ENCODE data around the gene KDM4B. TPM values are rescaled to one million over a fixed set of nuclear protein-coding genes. Genes with fewer than 3 reads are reported as not detected.

KDM4B gene
- total RNA-seq, 2 experiments from 2014 or later: 55.9 to 60.8 TPM

DNA sequence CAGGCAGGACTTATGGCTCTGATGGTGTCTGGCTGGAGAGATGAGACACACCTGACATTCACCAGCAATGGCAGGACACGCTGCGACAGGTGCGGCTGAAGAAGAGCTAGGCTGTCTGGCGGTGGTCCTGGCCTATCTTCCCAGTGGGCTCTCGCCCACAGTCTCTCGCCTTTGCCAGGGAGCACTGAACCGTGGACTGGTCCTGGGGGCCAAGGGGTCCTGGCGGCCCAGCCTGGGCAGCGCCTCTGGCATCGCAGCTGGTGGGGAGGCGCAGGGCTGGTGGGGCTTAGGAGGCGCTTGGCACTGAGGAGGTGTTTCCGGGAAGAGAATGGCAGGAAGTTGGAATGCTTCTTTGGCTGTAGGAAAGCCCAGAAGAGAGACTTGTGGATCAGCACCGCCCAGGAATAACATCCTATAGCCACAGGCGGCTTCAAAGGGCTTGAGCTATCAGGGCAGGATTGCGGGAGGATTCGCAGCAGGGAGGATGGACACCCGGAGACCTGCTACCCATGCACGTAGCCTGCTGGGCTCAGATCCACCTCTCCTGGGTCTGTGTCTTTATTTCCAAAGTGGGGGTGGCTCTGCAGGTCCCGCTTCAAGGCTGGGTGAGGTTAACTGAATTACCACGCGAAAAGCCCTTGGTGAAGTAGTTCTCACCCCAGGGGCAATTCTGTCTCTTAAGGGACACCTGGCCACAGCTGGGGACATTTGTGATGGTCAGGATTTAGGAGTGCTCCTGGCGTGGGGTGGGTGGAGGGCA is 14.6 kb downstream of the KDM4B start:
- Mint-ChIP-seq H3K27me3 (no peaks in the 10 kb centered on the region), H3K4me1 (peaks cover 16% of the 10 kb centered on the region), H3K4me3 (no peak overlapping the region), H3K27ac (no peak overlapping the region), H3K9me3 (no peaks in the 10 kb centered on the region), H3K36me3 (peaks cover 1% of the 10 kb centered on the region)
- ATAC-seq (ENCODE audit: low read depth): no peak
- DNase-seq: no peak
- POLR2A ChIA-PET: no interaction called here

DNA sequence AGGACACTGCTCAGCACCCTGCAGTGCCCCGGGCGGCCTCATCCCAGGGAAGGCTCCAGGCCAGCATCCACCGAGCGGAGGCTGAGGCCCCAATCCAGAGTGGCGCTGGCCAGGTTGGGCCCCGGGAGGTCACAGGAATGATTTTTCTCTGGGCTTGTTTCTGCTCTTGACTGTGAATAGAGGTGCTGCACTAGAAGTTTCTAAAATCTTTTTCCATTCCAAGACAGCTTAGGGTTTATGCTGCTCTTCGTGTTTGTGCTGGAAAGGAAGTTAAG is 15.1 kb downstream of the KDM4B start:
- Mint-ChIP-seq H3K9me3 (no peaks in the 10 kb centered on the region), H3K36me3 (peaks cover 1% of the 10 kb centered on the region), H3K27ac (no peak overlapping the region), H3K4me3 (no peak overlapping the region), H3K27me3 (no peaks in the 10 kb centered on the region), H3K4me1 (peaks cover 16% of the 10 kb centered on the region)
- POLR2A ChIA-PET: no interaction called here
- ATAC-seq (ENCODE audit: low read depth) (no peak), DNase-seq (no peak)

DNA sequence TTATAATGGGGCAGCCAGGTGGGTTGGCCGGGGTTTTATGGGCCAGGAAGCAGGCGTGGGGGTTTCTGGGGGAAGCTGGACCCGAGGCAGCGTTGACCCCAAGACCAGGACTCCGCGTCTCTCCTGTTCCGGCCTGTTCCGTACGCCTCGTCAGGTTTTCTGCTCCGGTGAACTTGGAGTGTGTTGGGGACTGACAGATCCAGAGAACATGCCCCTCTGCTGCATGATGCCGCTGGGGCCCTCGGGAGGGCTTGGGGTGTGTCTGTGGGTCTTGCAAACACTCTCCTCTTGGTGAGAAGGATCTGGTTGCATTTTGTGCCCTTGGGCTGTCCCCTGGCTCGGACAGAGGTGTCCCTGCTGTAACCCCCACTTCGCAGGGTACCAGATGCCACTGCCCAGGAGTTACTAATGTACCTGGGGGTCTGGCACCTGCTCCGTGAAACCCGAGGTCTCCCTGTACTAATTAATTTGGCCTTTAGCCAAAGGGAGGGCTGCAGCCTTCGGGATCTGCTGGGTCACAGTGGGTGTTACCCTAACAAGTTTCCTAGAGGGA is 15.6 kb downstream of the KDM4B start:
- Mint-ChIP-seq H3K9me3 (no peaks in the 10 kb centered on the region), H3K36me3 (peaks cover 1% of the 10 kb centered on the region), H3K4me3 (no peak overlapping the region), H3K27me3 (no peaks in the 10 kb centered on the region), H3K27ac (no peak overlapping the region), H3K4me1 (peaks cover 12% of the 10 kb centered on the region)
- ATAC-seq (ENCODE audit: low read depth) (no peak), DNase-seq (no peak)
- POLR2A ChIA-PET: no interaction called here

DNA sequence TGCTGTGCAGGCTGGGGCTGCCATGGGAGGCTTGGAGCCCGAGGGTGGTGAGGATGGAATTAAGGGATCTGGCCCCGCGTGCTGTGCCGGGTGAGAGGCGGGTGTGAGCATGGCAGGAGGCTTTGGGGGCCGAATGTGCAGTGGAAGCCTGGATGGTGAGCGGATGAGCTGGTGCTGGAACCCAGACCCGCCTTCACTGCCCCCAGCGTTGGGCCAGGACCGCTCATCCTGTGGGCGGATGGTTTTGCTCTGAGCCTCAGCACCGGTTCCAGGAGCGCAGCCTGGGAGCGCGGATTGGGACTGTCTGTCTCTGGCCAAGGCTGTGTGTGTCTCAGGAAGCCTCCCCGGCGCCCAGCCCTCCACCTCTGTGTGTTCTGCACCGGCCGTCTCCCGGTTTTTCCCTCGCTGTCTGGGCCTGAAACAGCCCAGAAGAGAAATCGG is 16.7 kb downstream of the KDM4B start:
- H3K4me3 Mint-ChIP-seq: no peak overlapping the region
- H3K27ac Mint-ChIP-seq: no peak overlapping the region
- H3K9me3 Mint-ChIP-seq: peaks cover 2% of the 10 kb centered on the region
- peaks cover 11% of the 10 kb centered on the region for H3K4me1 Mint-ChIP-seq
- H3K36me3 Mint-ChIP-seq: peaks cover 3% of the 10 kb centered on the region
- ATAC-seq (ENCODE audit: low read depth) (no peak), DNase-seq (no peak)
- no peaks in the 10 kb centered on the region for H3K27me3 Mint-ChIP-seq
- POLR2A ChIA-PET: no interaction called here

DNA sequence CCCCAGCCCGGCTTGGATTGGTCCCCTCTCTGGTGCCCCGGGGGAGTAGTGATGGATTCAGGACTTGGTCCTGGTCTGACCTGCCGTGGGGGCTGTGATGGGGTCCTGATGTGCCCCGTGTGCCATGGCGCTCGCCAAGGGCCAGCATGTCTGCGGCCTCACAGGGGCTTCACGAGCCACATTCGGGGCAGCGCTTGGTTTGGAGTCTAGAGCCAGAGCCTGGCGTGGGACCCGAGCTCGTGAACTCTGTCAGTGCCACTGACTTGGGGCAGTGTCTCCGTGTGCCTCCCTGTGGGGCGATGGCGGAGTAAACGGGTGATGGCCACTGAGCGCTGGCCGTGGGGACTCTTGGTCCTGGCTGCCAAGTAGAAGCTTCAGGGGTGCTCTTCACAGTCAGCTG is 17.1 kb downstream of the KDM4B start:
- ATAC-seq (ENCODE audit: low read depth) (no peak), DNase-seq (no peak)
- Mint-ChIP-seq H3K9me3 (peaks cover 2% of the 10 kb centered on the region), H3K36me3 (peaks cover 3% of the 10 kb centered on the region), H3K4me3 (no peak overlapping the region), H3K27ac (no peak overlapping the region), H3K4me1 (peaks cover 10% of the 10 kb centered on the region), H3K27me3 (no peaks in the 10 kb centered on the region)
- POLR2A ChIA-PET: no interaction called here

DNA sequence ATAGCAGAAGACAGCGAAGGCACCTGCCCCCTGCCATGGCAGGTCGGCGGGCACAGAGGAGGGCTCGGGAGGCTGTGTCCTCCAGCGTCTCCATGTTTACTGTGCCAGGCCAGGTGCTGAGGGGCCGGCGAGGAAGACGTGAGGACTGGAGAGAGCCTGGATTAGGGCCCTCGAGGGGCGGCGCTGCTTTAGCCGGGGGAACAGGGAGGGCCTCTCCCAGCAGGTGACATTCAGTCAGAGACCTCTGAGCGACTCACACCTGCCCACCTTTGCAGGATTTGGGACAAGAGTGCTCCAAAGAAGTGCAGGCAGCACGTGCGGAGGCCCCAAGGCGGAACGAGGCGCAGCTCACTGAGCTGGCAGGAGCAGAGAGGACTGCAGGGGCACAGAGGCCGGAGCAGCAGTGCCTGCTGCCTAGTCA is 17.6 kb downstream of the KDM4B start:
- Mint-ChIP-seq H3K36me3 (peaks cover 3% of the 10 kb centered on the region), H3K27ac (no peak overlapping the region)

DNA sequence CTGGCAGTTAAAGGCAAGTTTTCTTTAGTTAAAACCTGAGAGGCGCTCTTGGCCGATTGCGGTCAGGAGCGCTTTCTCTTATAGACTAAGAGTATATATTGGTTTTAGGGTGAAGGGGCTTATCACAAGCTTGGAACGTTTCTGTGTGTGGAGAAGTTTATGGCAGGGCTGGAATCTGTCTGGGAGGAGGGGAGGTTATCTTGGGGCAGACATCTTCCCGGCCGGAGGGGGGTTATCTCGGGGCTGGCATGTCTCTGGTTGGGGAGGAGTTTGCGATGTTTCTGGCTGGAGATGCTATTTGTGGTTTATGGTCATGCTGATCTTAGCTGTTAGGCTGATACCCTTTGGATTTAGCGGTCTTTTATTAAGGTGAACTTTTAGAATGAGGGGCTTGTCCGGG is 18.3 kb downstream of the KDM4B start:
- ATAC-seq (ENCODE audit: low read depth) (no peak), DNase-seq (no peak)
- peaks cover 9% of the 10 kb centered on the region for H3K36me3 Mint-ChIP-seq
- peaks cover 7% of the 10 kb centered on the region for H3K4me1 Mint-ChIP-seq
- POLR2A ChIA-PET: no interaction called here
- no peak overlapping the region for H3K4me3 Mint-ChIP-seq
- H3K27me3 Mint-ChIP-seq: no peaks in the 10 kb centered on the region
- no peak overlapping the region for H3K27ac Mint-ChIP-seq
- H3K9me3 Mint-ChIP-seq: peaks cover 2% of the 10 kb centered on the region

More for the DNA sequence above, 17.6 kb downstream of the KDM4B start:
- DNase-seq (no peak), ATAC-seq (ENCODE audit: low read depth) (no peak)
- H3K27me3 Mint-ChIP-seq: no peaks in the 10 kb centered on the region
- POLR2A ChIA-PET: no interaction called here
- peaks cover 10% of the 10 kb centered on the region for H3K4me1 Mint-ChIP-seq
- H3K4me3 Mint-ChIP-seq: no peak overlapping the region
- peaks cover 2% of the 10 kb centered on the region for H3K9me3 Mint-ChIP-seq

DNA sequence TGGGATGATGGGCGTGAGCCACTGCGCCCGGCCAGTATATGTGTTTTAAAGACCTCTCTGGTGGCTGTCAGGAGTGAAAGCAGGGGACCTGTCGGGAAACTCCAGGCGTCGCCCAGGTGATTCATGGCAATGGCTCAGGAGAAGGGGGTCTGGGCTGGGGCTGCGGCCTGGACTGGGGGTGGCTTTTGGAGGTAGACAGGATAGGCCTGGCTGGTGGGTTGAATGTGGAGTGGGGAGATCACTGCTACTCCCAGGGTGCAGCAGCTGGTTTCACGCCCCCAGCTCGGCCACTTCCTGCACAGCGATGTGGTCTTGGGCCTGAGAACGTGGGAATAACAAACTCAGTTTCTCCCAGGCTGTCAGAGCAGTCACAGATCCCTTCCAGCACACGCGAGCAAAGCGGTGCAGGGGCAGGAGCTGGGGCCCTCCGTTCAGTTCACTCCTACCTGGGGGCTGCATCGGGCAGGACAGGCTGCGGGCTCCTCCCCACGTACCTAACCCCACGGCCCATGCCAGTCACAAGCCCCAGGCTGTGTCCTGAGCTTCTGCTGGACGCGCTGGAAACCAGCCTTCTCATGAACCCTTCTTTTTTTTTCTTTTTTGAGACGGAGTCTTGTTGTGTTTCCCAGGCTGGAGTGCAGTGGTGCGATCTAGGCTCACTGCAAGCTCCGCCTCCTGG is 18.9 kb downstream of the KDM4B start:
- no peak for DNase-seq
- no peak for ATAC-seq (ENCODE audit: low read depth)
- H3K9me3 Mint-ChIP-seq: peaks cover 2% of the 10 kb centered on the region
- H3K36me3 Mint-ChIP-seq: peaks cover 13% of the 10 kb centered on the region
- no peaks in the 10 kb centered on the region for H3K27me3 Mint-ChIP-seq
- H3K4me1 Mint-ChIP-seq: peaks cover 7% of the 10 kb centered on the region
- H3K27ac Mint-ChIP-seq: no peak overlapping the region
- POLR2A ChIA-PET: no interaction called here
- H3K4me3 Mint-ChIP-seq: no peak overlapping the region

DNA sequence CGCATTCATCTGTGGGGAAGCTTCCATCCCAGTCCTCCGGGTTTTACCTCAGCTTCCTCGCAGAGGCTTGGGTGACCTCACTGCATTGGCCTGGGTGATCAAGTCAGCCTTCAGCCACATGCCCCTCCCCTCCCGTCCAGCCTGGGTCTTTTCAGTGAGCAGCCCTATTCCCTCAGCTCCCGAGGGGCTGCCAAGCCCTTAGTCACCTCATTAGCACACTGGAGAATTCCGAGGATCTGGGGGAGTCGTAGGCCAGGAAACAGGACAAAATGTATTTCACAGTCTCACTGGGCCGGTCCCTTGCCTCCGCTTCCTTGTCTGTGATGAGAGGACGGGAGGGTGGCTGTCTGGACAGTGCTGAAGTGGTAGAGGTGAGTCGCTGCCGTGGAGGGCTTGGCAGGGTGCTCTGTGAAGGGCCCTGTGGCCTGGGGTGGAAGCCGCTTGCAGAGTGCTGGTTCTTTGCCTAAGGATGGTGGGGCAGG is 19.9 kb downstream of the KDM4B start:
- ATAC-seq (ENCODE audit: low read depth) (no peak), DNase-seq (no peak)
- Mint-ChIP-seq H3K4me3 (no peak overlapping the region), H3K9me3 (peaks cover 2% of the 10 kb centered on the region), H3K27ac (no peak overlapping the region), H3K36me3 (peaks cover 17% of the 10 kb centered on the region), H3K4me1 (peaks cover 7% of the 10 kb centered on the region), H3K27me3 (no peaks in the 10 kb centered on the region)
- POLR2A ChIA-PET: no interaction called here

DNA sequence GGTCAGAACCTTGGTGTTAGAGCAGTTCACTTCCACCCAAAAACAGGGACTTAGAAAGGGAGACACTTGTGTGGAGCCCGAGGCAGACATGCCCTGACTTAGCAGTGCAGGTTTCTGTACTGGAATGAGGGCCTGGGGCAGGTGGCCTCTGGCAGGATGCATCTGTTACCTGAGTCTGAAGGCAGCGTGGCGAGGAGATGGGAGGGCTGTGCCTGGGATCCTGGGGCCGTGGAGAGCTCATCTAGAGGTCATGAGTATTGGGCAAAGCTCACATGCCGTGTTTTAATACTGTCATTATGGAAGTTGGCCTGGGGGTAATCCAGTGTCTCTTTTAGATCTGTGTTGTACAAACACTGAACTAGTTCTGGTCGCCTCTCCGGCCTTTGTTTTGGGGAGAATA is 21.4 kb downstream of the KDM4B start:
- Mint-ChIP-seq H3K36me3 (peaks cover 17% of the 10 kb centered on the region), H3K9me3 (peaks cover 2% of the 10 kb centered on the region), H3K27me3 (no peaks in the 10 kb centered on the region), H3K27ac (no peak overlapping the region), H3K4me1 (peaks cover 7% of the 10 kb centered on the region), H3K4me3 (no peak overlapping the region)
- ATAC-seq (ENCODE audit: low read depth) (no peak), DNase-seq (no peak)
- POLR2A ChIA-PET: no interaction called here

DNA sequence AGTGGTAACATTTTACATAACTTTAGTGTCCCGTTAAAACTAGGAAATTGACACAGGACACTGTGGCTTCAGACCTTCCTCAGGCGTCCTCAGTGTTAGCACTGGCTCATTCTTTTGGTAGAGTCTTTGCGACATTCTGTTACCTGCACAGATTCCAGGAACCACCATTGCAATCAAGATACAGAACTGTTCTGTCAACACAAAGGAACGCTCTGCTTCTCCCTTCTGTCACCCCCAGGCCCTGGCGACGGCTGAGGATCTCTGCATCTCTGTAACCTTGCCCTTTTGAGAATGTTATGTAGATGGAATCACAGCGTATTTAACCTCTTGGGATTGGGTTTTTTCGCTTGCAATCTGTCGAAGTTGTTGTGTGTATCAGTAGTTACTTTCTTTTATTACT is 22.6 kb downstream of the KDM4B start:
- H3K4me1 Mint-ChIP-seq: peaks cover 7% of the 10 kb centered on the region
- H3K27me3 Mint-ChIP-seq: no peaks in the 10 kb centered on the region
- ATAC-seq (ENCODE audit: low read depth) (no peak), DNase-seq (no peak)
- peaks cover 2% of the 10 kb centered on the region for H3K9me3 Mint-ChIP-seq
- POLR2A ChIA-PET: no interaction called here
- no peak overlapping the region for H3K27ac Mint-ChIP-seq
- H3K36me3 Mint-ChIP-seq: peaks cover 19% of the 10 kb centered on the region
- H3K4me3 Mint-ChIP-seq: no peak overlapping the region

DNA sequence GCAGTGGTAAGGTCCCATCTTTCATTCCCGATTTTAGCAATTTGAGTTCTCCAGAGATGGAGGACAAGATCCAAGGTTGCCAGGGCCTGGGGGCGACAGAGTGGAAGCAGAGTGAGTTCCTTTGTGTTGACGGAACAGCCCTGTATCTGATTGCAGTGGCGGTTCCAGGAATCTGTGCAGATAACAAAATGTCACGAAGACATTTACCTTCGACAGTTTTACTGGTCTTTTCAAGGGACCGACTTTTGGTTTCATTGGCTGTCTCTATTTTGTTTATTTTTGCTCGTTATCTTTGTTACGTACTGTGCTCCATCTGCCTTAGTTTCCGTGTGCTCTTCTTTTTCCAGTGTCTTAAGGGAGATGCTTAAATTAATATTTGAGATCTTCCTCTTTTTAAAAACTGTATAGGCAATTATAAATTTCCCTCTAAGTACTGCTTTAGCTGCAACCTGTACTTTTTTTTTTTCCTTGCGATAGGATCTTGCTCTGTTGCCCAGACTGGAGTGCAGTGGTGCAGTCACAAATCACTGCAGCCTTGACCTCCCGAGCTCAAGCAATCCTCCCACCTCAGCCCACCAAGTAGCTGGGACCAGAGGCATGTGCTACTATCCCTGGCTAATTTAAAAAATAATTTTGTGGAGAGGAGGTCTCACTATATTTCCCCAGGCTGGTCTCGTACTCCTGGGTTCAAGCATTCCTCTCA is 23.2 kb downstream of the KDM4B start:
- peaks cover 19% of the 10 kb centered on the region for H3K36me3 Mint-ChIP-seq
- ATAC-seq (ENCODE audit: low read depth): no peak
- H3K27me3 Mint-ChIP-seq: no peaks in the 10 kb centered on the region
- H3K9me3 Mint-ChIP-seq: peaks cover 2% of the 10 kb centered on the region
- no peak overlapping the region for H3K4me3 Mint-ChIP-seq
- H3K4me1 Mint-ChIP-seq: peaks cover 6% of the 10 kb centered on the region
- DNase-seq: no peak
- no peak overlapping the region for H3K27ac Mint-ChIP-seq
- POLR2A ChIA-PET: no interaction called here

DNA sequence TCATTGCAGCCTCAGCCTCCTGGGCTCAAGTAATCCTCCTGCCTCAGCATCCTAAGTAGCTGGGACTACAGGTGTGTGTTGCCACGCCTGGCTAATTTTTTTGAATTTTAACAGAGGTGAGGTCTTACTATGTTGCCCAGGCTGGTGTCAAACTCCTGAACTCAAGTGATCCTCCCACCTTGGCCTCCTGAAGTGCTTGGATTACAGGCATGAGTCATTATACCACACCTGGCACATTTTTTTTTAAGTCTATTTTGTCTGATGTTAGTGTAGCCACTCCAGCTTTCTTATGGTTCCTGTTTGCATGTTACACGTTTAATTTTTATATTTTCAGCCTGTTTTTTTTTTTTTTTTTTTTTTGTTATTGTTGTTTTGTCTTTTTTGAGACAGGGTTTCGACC is 24.8 kb downstream of the KDM4B start:
- H3K4me1 Mint-ChIP-seq: no peaks in the 10 kb centered on the region
- H3K9me3 Mint-ChIP-seq: peaks cover 2% of the 10 kb centered on the region
- ATAC-seq (ENCODE audit: low read depth) (no peak), DNase-seq (no peak)
- H3K4me3 Mint-ChIP-seq: no peak overlapping the region
- POLR2A ChIA-PET: no interaction called here
- H3K27me3 Mint-ChIP-seq: no peaks in the 10 kb centered on the region
- no peak overlapping the region for H3K27ac Mint-ChIP-seq
- peaks cover 20% of the 10 kb centered on the region for H3K36me3 Mint-ChIP-seq

DNA sequence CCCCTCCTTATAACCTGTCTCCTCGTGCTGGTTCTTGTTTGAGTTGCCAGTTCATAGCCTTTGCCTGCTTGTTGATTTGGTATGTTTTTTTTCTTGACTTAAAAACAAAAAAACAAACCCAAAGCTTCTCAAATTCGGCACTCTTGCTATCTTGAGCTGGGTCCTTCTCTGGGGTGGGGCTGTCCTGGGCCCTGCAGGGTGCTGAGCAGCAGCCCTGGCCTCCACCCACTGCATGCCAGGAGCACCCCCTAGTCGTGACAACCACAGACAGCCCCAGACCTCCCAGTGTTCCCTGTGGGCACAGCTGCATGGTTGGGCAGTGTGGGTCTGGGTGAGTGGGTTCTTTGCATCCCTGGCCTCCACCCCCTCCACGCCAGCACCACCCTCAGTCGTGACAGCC is 27.8 kb downstream of the KDM4B start:
- ATAC-seq (ENCODE audit: low read depth) (no peak), DNase-seq (no peak)
- Mint-ChIP-seq H3K9me3 (no peaks in the 10 kb centered on the region), H3K27me3 (no peaks in the 10 kb centered on the region), H3K4me1 (peaks cover 3% of the 10 kb centered on the region), H3K27ac (no peak overlapping the region), H3K36me3 (peaks cover 19% of the 10 kb centered on the region), H3K4me3 (no peak overlapping the region)
- POLR2A ChIA-PET: no interaction called here
